IMR-90 (cell line): ENCODE data around the gene CD163L1.

Experiments used
- MAFK ChIP-seq: IDR thresholded peaks from 2 replicates; pipeline ENCODE4 v1.6.1; 2012; ENCODE audit warnings: low read depth, low read length, improper control_type of control experiment
- RAD21 ChIP-seq: IDR thresholded peaks from 2 replicates; pipeline ENCODE4 v1.6.1; 2012; ENCODE audit warnings: low read length, improper control_type of control experiment

GRCh38 chr12:7493006-7493405 is 49.1 kb upstream of the CD163L1 start:
- TF ChIP-seq RAD21 = no peak
- no peak for TF ChIP-seq MAFK
